Astrocyte (in vitro differentiated cells and primary cell): ENCODE data around the gene DISC1.

Experiments used
- EZH2 ChIP-seq: IDR thresholded peaks from 2 replicates; pipeline ENCODE4 v1.6.1; 2012; ENCODE audit warnings: mild to moderate bottlenecking, low read length, inconsistent platforms; ENCODE audit not compliant: insufficient read depth
- TF ChIP-seq, protein P1 (sequence below): IDR thresholded peaks from 2 replicates; pipeline ENCODE4 v1.5.1; 2011; ENCODE audit warnings: low read depth, mild to moderate bottlenecking, inconsistent platforms, low read length, moderate library complexity; ENCODE audit not compliant: insufficient read depth

DNA sequence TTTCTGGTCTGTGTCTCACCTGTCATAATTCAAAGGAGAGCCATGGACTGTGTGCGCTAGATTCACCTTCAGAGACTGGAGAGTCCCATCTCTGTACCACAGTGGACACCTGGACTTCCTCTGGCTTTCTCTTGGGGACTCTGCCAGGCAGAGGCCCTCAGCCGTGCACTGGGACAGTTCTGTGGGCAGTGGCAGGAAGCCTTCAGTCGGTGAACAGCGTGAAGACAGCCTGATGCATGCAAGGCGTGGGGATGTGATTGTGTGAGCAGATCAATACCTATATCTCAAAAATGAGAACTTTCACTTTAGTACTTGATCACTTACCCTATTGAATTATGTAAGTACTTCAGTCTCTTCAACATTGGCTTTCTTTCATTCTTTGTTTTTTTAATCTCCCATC is 245.3 kb downstream of the DISC1 start:
- TF ChIP-seq, protein P1, sequence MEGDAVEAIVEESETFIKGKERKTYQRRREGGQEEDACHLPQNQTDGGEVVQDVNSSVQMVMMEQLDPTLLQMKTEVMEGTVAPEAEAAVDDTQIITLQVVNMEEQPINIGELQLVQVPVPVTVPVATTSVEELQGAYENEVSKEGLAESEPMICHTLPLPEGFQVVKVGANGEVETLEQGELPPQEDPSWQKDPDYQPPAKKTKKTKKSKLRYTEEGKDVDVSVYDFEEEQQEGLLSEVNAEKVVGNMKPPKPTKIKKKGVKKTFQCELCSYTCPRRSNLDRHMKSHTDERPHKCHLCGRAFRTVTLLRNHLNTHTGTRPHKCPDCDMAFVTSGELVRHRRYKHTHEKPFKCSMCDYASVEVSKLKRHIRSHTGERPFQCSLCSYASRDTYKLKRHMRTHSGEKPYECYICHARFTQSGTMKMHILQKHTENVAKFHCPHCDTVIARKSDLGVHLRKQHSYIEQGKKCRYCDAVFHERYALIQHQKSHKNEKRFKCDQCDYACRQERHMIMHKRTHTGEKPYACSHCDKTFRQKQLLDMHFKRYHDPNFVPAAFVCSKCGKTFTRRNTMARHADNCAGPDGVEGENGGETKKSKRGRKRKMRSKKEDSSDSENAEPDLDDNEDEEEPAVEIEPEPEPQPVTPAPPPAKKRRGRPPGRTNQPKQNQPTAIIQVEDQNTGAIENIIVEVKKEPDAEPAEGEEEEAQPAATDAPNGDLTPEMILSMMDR: no peak
- no peak for TF ChIP-seq EZH2
